H1 (cell line): ENCODE results near the gene RPL36A. TPM values are rescaled to one million over a fixed set of nuclear protein-coding genes. Genes with fewer than 3 reads are reported as not detected.

ENCODE experiments used
- CTCF ChIA-PET: fragments of 300-600 bp; sonication (Branson Sonifier 250); formaldehyde crosslinking; loops from one replicate; lab custom pipeline; 2021; ENCODE audit not compliant: partially characterized antibody; lab: Charles Lee
- POLR2A ChIA-PET: fragments of 300-600 bp; sonication (Branson Sonifier 250); formaldehyde crosslinking; loops from one replicate; lab custom pipeline; 2021; ENCODE audit warnings: inconsistent platforms; ENCODE audit not compliant: partially characterized antibody; lab: Charles Lee
- DNase-seq, 2 experiments: peaks; one replicate each; pipeline versions ENCODE4 v3.0.0 to v3.0.0-alpha.2; 2010 to 2022; ENCODE audit warnings: low spot score in 2 of 2, low read depth in 1 of 2, mixed read lengths in 1 of 2
- FAIRE-seq: peaks from 2 replicates; lab custom pipeline; 2011; peaks lifted over from hg19 to GRCh38; lab: Jason Lieb, UNC
- H2AFZ ChIP-seq: 2 replicates; pipeline ENCODE4 v1.8.1; 2012; ENCODE audit warnings: low read length, inconsistent platforms
- H2AK5ac ChIP-seq: 2 replicates; pipeline ENCODE4 v1.6.1; 2013; ENCODE audit warnings: low read depth, low read length
- H2BK120ac ChIP-seq: replicated peaks from 2 replicates; pipeline ENCODE3; 2013; ENCODE audit warnings: low read depth, low read length, inconsistent platforms
- H2BK12ac ChIP-seq: 2 replicates; pipeline ENCODE4 v1.6.1; 2013; ENCODE audit warnings: low read depth, low read length
- H2BK15ac ChIP-seq: 2 replicates; pipeline ENCODE4 v1.6.1; 2013; ENCODE audit warnings: low read length
- H2BK20ac ChIP-seq: 2 replicates; pipeline ENCODE4 v1.6.1; 2013; ENCODE audit warnings: low read length
- H2BK5ac ChIP-seq: 2 replicates; pipeline ENCODE4 v1.6.1; 2013; ENCODE audit warnings: low read depth, low read length
- H3K14ac ChIP-seq: 2 replicates; pipeline ENCODE4 v1.6.1; 2013; ENCODE audit warnings: inconsistent platforms; ENCODE audit not compliant: insufficient read length
- H3K18ac ChIP-seq: 2 replicates; pipeline ENCODE4 v1.6.1; 2013; ENCODE audit warnings: low read length; ENCODE audit errors: extremely low read depth
- H3K23ac ChIP-seq: 2 replicates; pipeline ENCODE4 v1.6.1; 2013; ENCODE audit warnings: inconsistent platforms; ENCODE audit not compliant: insufficient read length
- H3K23me2 ChIP-seq: 2 replicates; pipeline ENCODE4 v1.6.1; 2013; ENCODE audit warnings: low read depth, low read length
- H3K27ac ChIP-seq: 2 replicates; pipeline ENCODE4 v1.6.1; 2011; ENCODE audit warnings: low read depth, low read length, inconsistent platforms
- H3K27me3 ChIP-seq, 4 experiments: replicated peaks in 1 of 4; 1 replicate in 1 of 4; 2 replicates in 3 of 4; pipeline versions ENCODE4 v1.6.1 to v1.8.1; 2011 to 2013; ENCODE audit warnings: low read length in 3 of 4, mild to moderate bottlenecking in 3 of 4, inconsistent platforms in 2 of 4, mixed read lengths in 2 of 4, moderate library complexity in 1 of 4; ENCODE audit not compliant: control insufficient read depth in 3 of 4, insufficient read depth in 3 of 4; ENCODE audit errors: extremely low read depth in 1 of 4
- H3K36me3 ChIP-seq, 4 experiments: 2 replicates each; pipeline versions ENCODE4 v1.6.1 to v1.8.1; 2011 to 2013; ENCODE audit warnings: mild to moderate bottlenecking in 4 of 4, low read length in 3 of 4, moderate library complexity in 2 of 4, control low read depth in 1 of 4, inconsistent platforms in 1 of 4; ENCODE audit not compliant: insufficient read depth in 4 of 4, control insufficient read depth in 2 of 4
- H3K4ac ChIP-seq: replicated peaks from 2 replicates; pipeline ENCODE3; 2013; ENCODE audit warnings: low read length, low read depth, mixed read lengths, inconsistent platforms; ENCODE audit not compliant: insufficient read length
- H3K4me1 ChIP-seq, 4 experiments: replicated peaks in 1 of 4; 1 replicate in 1 of 4; 2 replicates in 3 of 4; pipeline versions ENCODE4 v1.6.1 to v1.8.1; 2011 to 2013; ENCODE audit warnings: low read length in 3 of 4, inconsistent platforms in 2 of 4, mixed read lengths in 1 of 4; ENCODE audit not compliant: insufficient read depth in 4 of 4, control insufficient read depth in 3 of 4
- H3K4me2 ChIP-seq, 2 experiments: 2 replicates each; pipeline versions ENCODE4 v1.6.1 to v1.8.1; 2011 to 2013; ENCODE audit warnings: low read depth in 2 of 2, low read length in 2 of 2, control low read depth in 1 of 2, inconsistent platforms in 1 of 2, mild to moderate bottlenecking in 1 of 2; ENCODE audit not compliant: insufficient read depth in 1 of 2
- H3K4me3 ChIP-seq, 4 experiments: fragments of 200-600, 300-600 bp in 1 of 4; sonication (generic), shearing (Covaris generic), sonication (Bioruptor Twin) in 1 of 4; 2 replicates each; pipeline versions ENCODE4 v1.5.1 to v1.8.1; 2011 to 2016; ENCODE audit warnings: low read length in 4 of 4, low read depth in 3 of 4, control low read depth in 2 of 4, inconsistent platforms in 2 of 4, mild to moderate bottlenecking in 2 of 4, mixed read lengths in 1 of 4, moderate library complexity in 1 of 4; ENCODE audit not compliant: insufficient read depth in 2 of 4; ENCODE audit errors: extremely low read depth in 1 of 4
- H3K56ac ChIP-seq: replicated peaks from 2 replicates; pipeline ENCODE3; 2013; ENCODE audit warnings: low read depth, mild to moderate bottlenecking, mixed read lengths, low read length, inconsistent platforms; ENCODE audit not compliant: insufficient read length
- H3K79me1 ChIP-seq: 2 replicates; pipeline ENCODE4 v1.6.1; 2013; ENCODE audit warnings: low read depth, low read length, control low read depth
- H3K79me2 ChIP-seq, 2 experiments: 2 replicates each; pipeline versions ENCODE4 v1.6.1 to v1.8.1; 2012 to 2013; ENCODE audit warnings: low read length in 2 of 2, mild to moderate bottlenecking in 2 of 2, inconsistent platforms in 1 of 2; ENCODE audit not compliant: insufficient read depth in 2 of 2, control insufficient read depth in 1 of 2
- H3K9ac ChIP-seq, 4 experiments: replicated peaks in 1 of 4; 1 replicate in 1 of 4; 2 replicates in 3 of 4; pipeline versions ENCODE4 v1.6.1 to v1.8.1; 2011 to 2013; ENCODE audit warnings: low read depth in 3 of 4, low read length in 3 of 4, control low read depth in 2 of 4, mild to moderate bottlenecking in 2 of 4, moderate library complexity in 2 of 4, inconsistent platforms in 1 of 4; ENCODE audit errors: extremely low read depth in 1 of 4
- H3K9me3 ChIP-seq, 2 experiments: 2 replicates each; pipeline versions ENCODE4 v1.6.1 to v1.8.1; 2012 to 2013; ENCODE audit warnings: mild to moderate bottlenecking in 2 of 2, moderate library complexity in 2 of 2, control low read depth in 1 of 2, inconsistent platforms in 1 of 2, low read depth in 1 of 2, low read length in 1 of 2, mixed read lengths in 1 of 2; ENCODE audit not compliant: insufficient read depth in 2 of 2
- H4K20me1 ChIP-seq, 2 experiments: replicated peaks in 1 of 2; 2 replicates each; pipeline versions ENCODE3 to v1.8.1; 2011 to 2013; ENCODE audit warnings: inconsistent platforms in 2 of 2, low read length in 2 of 2, mild to moderate bottlenecking in 1 of 2; ENCODE audit not compliant: insufficient read depth in 2 of 2, control insufficient read depth in 1 of 2
- H4K5ac ChIP-seq: 2 replicates; pipeline ENCODE4 v1.6.1; 2013; ENCODE audit warnings: low read length, low read depth, mixed read lengths, inconsistent platforms; ENCODE audit not compliant: insufficient read length
- H4K8ac ChIP-seq: 2 replicates; pipeline ENCODE4 v1.8.0; 2013; ENCODE audit warnings: mild to moderate bottlenecking, moderate library complexity, low read length, inconsistent platforms; ENCODE audit not compliant: insufficient read depth; ENCODE audit errors: extremely low read depth
- H4K91ac ChIP-seq: replicated peaks from 2 replicates; pipeline ENCODE3; 2013; ENCODE audit warnings: low read length, mixed read lengths, inconsistent platforms; ENCODE audit not compliant: insufficient read length
- EGR1 ChIP-seq: IDR thresholded peaks from 2 replicates; pipeline ENCODE4 v1.6.1; 2011; ENCODE audit warnings: low read depth, low read length, borderline replicate concordance
- GABPA ChIP-seq: IDR thresholded peaks from 2 replicates; pipeline ENCODE4 v1.6.1; 2011; ENCODE audit warnings: mild to moderate bottlenecking, low read length, moderate library complexity, borderline replicate concordance; ENCODE audit not compliant: insufficient read depth
- HDAC6 ChIP-seq: IDR thresholded peaks from one replicate; pipeline ENCODE4 v1.7.1; 2012; ENCODE audit warnings: low read depth, mild to moderate bottlenecking, inconsistent platforms, low read length, moderate library complexity
- JUN ChIP-seq: IDR thresholded peaks from 2 replicates; pipeline ENCODE4 v1.6.1; 2011; ENCODE audit warnings: low read depth, mild to moderate bottlenecking, improper control_type of control experiment, low read length
- POLR2A ChIP-seq, 2 experiments: IDR thresholded peaks; 1 replicate in 1 of 2; 2 replicates in 1 of 2; pipeline ENCODE4 v1.6.1; 2011; ENCODE audit warnings: low read depth in 2 of 2, low read length in 2 of 2, mild to moderate bottlenecking in 2 of 2; ENCODE audit errors: control extremely low read depth in 1 of 2
- SIRT6 ChIP-seq: IDR thresholded peaks from one replicate; pipeline ENCODE4 v1.7.1; 2012; ENCODE audit warnings: low read length, inconsistent platforms
- SP1 ChIP-seq: IDR thresholded peaks from 2 replicates; pipeline ENCODE4 v1.6.1; 2011; ENCODE audit warnings: low read depth, low read length
- WGBS, 2 experiments: shearing (Covaris generic) in 1 of 2; methylation state at CpG; one replicate each; pipeline versions ENCODE4 v1.1.6 to v1.1.7; 2013 to 2015; ENCODE audit warnings: low lambda C conversion rate in 2 of 2, mixed read lengths in 2 of 2, inconsistent platforms in 1 of 2, low coverage in 1 of 2, missing lambda C conversion rate in 1 of 2; ENCODE audit not compliant: insufficient replicate concordance in 2 of 2, insufficient coverage in 1 of 2, insufficient read length in 1 of 2; ENCODE audit errors: extremely low coverage in 1 of 2, missing lambda C conversion rate in 1 of 2; 5-methylcytosine and 5-hydroxymethylcytosine counted together
- polyA plus RNA-seq, 7 experiments: library from polyadenylated mRNA; depleted of rRNA in 3 of 7; stranded (reverse) in 5 of 7; unstranded in 2 of 7; fragments of >200 nt in 5 of 7; fragments of 200-250 nt in 2 of 7; gene quantifications; 1 replicate in 5 of 7; 2 replicates in 1 of 7; 4 replicates in 1 of 7; pipeline versions ENCODE4 v1.2.1 to v1.2.3, GENCODE V29; 2011 to 2013; ENCODE audit warnings: missing spikeins in 2 of 7, mixed read lengths in 2 of 7
- total RNA-seq: library from RNA; stranded (reverse); fragmentation: NEBNext Ultra II Directional; extraction: Animal tissue kit (Norgen Biotek cat#: 25700); gene quantifications from 2 replicates; pipeline ENCODE4 v1.2.1, GENCODE V29; 2021

Gene RPL36A
- total and polyA plus RNA-seq, 2 of the 8 experiments (the other 6 are each of a cell fraction or from before 2014, with no cell fraction given), result 271 to 1,587 TPM

DNA sequence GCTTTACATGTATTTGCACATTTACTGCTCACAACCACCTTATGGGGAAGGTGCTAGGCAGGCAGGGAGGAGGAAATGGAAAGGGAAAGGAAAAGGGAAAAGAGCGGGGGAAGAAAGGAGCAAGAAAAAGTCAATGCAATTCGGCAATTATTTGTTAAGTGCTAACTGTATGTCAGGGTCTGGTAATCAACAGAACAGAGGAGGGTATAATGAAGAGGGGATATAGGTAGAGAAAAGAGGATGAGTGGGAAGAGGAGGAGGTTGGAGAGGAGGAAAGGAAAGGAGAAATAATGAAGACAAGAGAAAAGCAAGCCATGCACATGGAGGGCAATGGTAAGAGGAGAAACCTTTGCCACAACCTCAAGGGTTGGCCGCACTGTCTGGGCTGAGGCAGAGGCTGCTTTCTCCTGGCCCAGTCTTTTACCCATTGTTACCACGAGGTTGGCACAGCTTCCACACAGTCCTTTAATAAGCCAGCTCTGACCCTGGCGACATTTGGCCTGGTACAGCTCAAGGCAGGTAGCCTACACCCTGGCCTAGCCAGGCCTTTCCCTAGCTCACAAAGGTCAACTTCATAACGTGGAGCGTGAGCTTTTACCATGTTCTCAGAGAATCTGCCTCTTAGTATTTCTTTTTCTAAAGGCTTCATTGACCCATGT is 5.7 kb upstream of the RPL36A start:
- WGBS, 2 experiments, result 90% methylated on average over 6 of the region's 7 CpGs; no CpG with 5 or more reads in 1 of the 2 experiments
- Histone ChIP-seq H3K4ac (no peak overlapping the region), H4K91ac (no peak overlapping the region), H2AK5ac (no peak overlapping the region), H4K5ac (no peak overlapping the region), H3K27me3 (no peaks in the 10 kb centered on the region), H2BK15ac (no peak overlapping the region), H3K18ac (no peak overlapping the region), H2AFZ (no peak overlapping the region), H4K8ac (no peak overlapping the region), H3K27ac (no peak overlapping the region), H3K4me2 (no peak overlapping the region), H3K9me3 (no peaks in the 10 kb centered on the region), H3K23me2 (no peaks in the 10 kb centered on the region), H3K9ac (no peak overlapping the region), H2BK20ac (no peak overlapping the region), H3K56ac (no peak overlapping the region), H2BK120ac (no peak overlapping the region), H4K20me1 (no peaks in the 10 kb centered on the region), H2BK5ac (no peak overlapping the region), H3K4me1 (no peaks in the 10 kb centered on the region), H3K4me3 (no peak overlapping the region), H3K79me1 (no peaks in the 10 kb centered on the region), H3K79me2 (no peaks in the 10 kb centered on the region), H2BK12ac (no peak overlapping the region), H3K36me3 (no peaks in the 10 kb centered on the region), H3K14ac (no peak overlapping the region), H3K23ac (no peak overlapping the region)
- ChIA-PET CTCF (interaction anchor here (1.2 kb wide), 1 partner anchor 27 kb away, joined by 3 read pairs; no protein-coding TSS in a partner anchor), POLR2A (interaction anchor here (1.1 kb wide), 1 partner anchor 10 kb away, joined by 4 read pairs; no protein-coding TSS in a partner anchor)
- no peak for DNase-seq
- FAIRE-seq, result no peak
- TF ChIP-seq SP1, result no peak
- TF ChIP-seq GABPA, result no peak
- no peak for TF ChIP-seq SIRT6
- no peak for TF ChIP-seq POLR2A (IDR thresholded peaks at IDR 0.05; ENCODE audit: control extremely low read depth in 1 of 2, low read depth in 2 of 2, low read length in 2 of 2)
- TF ChIP-seq EGR1, result no peak
- no peak for TF ChIP-seq JUN
- TF ChIP-seq HDAC6, result no peak
